OCI-M2 (cell line): ENCODE results near the gene GPR55.

ENCODE experiments used
- DNase-seq: peaks from one replicate; lab custom pipeline; 2025; ENCODE audit not compliant: unreplicated experiment; lab: John Stamatoyannopoulos, UW

GPR55 gene

GRCh38 chr2:230885463-230886130 is 39.4 kb downstream of the GPR55 start:
- no peak for DNase-seq

GRCh38 chr2:230881840-230882239 is 43.2 kb downstream of the GPR55 start:
- no peak for DNase-seq

- DNase-seq, result no peak
These were observed 45.2 kb downstream of the GPR55 start for GRCh38 chr2:230879891-230880290.

GRCh38 chr2:230879271-230879882 is 45.7 kb downstream of the GPR55 start:
- no peak for DNase-seq

GRCh38 chr2:230878599-230879188 is 46.3 kb downstream of the GPR55 start:
- no peak for DNase-seq

GRCh38 chr2:230877759-230878598 is 47.1 kb downstream of the GPR55 start:
- no peak for DNase-seq

- no peak for DNase-seq
These were observed 47.8 kb downstream of the GPR55 start for GRCh38 chr2:230877116-230877758.

- no peak for DNase-seq
These were observed 49.4 kb downstream of the GPR55 start for GRCh38 chr2:230875347-230876315.

DNA sequence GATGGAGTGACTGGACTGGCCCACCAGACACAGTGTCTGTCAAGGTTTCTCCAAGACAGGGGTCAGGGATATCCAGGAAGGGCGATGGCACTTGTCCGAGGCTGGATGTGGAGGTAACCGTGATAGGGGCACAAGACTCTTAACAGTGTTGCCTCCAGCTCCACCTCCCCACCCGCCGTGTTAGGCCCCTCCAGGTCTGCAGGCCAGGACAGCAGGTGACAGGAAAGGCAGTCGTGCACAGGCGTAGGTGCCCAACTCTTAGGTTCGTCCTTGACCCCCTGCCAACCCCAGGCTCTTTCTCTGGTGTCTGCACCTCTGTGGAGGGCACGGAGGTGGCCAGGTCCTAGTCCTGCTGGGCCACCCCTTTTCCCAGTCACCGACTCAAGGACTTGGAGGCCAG is 50.2 kb downstream of the GPR55 start:
- no peak for DNase-seq

GRCh38 chr2:230874456-230874855 is 50.6 kb downstream of the GPR55 start:
- no peak for DNase-seq

GRCh38 chr2:230873661-230874401 is 51.2 kb downstream of the GPR55 start:
- no peak for DNase-seq

GRCh38 chr2:230872968-230873660 is 51.9 kb downstream of the GPR55 start:
- DNase-seq, result no peak

DNA sequence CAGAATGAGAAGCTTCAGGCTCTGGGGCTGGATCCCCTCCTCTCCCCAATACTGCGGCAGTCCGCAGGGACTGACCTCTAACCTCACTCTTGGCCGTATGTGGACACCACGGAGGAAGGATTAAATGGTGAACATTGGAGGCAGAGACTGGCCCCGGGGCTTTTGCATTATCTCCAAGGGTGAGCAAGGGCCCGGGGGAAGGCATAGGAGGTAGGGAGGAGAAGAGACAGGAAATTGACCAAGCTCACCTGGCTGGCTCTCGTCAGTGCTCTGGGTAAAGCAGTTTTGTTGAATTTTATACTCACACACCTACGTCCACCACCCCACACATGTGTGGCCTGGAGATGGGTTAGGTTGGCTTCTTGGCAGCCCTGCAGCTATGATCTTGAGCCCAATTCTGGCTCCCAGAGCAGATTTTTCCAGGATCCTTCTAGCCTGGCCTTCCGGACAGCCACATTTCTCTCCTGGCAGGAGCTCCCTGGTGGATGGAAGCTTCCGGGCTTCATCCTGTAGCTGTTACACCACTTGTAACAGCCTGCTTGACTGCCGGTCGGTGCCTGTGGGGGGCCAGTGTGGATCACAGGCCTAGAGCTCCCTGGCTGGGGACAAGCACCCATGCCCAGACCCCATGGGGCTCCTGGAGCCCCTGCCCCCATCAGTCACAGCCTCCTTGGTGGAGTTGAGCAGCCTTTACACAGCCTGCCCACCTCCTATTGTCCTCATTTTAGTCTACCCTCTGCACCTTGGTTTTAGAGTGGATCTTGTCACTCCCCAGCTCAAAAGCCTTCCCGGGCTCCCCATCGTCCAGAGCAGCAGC is 52.7 kb downstream of the GPR55 start:
- no peak for DNase-seq

DNA sequence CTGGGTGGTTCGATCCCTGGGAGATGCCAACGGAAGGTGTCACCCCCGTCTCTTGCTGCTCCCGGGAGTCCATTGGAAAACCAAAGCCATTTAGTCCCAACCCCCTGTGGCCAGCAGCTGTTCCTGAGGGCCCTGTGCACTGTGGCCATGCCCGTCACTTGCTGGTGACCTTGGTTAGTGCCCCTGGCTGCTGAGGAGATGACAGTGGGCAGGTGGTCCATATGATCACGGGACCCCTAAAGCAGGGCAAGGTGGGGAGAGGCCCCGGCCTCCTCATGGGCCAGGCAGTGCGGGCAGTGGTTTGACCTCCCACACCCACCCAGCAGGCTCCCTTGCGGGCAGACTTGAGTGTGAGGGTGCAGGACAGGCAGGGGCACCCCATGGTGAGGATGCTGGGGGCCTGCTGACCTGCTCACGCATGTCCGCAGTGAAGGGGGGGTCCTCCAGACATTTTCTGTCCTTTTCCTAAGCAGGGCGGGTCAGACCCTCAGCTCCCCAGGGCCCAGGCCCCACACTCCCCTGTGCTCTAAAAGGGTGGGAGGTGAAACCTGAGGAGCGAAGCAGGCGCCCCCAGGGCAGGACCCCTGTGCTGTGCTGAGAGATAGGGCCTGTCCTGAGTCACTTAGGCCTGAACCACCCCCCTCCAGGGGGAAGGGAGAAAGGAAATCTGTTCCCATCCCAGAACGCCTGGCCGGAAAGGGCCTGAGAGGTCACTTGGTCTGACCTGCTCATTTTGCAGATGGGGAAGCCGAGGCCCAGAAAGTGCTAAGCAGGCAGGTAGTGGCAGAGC is 53.5 kb downstream of the GPR55 start:
- no peak for DNase-seq

GRCh38 chr2:230870544-230871360 is 54.3 kb downstream of the GPR55 start:
- no peak for DNase-seq

- no peak for DNase-seq
These were observed 55.0 kb downstream of the GPR55 start for GRCh38 chr2:230869914-230870543.
